Measurements from ENCODE around the gene KIAA1217. TPM values are rescaled to one million over a fixed set of nuclear protein-coding genes. Genes with fewer than 3 reads are reported as not detected.

The KIAA1217 gene
- total and polyA plus RNA-seq, 9 of the 15 experiments (the other 6 are each of a cell fraction or from before 2014, with no cell fraction given): 0.04 TPM; not detected in 8

DNA sequence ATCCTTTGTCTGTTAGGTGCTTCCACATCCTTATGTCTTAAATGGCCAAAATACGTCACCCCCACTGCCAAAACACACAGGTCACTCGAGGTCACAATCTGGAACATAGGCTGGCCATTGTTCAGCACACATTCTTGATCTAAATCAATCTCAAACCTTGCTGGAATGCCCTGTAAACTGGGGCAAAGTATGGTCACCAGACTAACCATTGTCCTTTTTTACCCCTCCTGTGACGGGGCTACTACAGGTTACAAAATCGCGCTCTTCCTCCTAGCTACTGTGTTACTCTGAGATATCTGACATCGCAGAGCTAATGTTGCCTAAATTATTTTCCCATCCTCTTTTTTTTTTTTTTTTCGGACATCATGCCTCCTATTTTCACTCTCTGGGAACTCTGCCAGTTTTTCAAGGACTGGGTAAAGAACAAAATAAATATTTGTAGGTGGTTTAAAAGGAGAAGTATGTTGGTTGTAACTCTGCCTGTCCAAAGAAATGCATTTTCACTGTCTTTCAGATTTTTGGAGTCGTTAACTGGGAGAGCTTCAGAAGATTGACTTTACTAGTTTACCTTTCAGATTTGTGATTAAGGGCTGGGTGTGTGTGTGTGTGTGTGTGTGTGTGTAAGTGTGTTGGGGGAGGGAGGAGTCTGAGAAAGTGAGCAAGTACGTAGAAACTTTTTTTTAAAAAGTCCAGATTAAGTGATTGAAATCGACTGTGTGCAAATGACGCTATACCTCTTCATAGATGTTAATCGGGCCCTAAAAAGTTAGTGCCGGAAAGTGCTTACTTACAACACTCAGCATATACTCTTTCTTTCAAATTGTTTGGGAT lies 942 bp upstream of the KIAA1217 start (continued):
- no peak for TF ChIP-seq SAP30 (IDR thresholded peaks at IDR 0.05; ENCODE audit: borderline replicate concordance, insufficient read depth, low read depth, low read length, poor library complexity, severe bottlenecking)
- no peak for TF ChIP-seq NBN (IDR thresholded peaks at IDR 0.05; ENCODE audit: low read depth)
- TF ChIP-seq, protein P1, sequence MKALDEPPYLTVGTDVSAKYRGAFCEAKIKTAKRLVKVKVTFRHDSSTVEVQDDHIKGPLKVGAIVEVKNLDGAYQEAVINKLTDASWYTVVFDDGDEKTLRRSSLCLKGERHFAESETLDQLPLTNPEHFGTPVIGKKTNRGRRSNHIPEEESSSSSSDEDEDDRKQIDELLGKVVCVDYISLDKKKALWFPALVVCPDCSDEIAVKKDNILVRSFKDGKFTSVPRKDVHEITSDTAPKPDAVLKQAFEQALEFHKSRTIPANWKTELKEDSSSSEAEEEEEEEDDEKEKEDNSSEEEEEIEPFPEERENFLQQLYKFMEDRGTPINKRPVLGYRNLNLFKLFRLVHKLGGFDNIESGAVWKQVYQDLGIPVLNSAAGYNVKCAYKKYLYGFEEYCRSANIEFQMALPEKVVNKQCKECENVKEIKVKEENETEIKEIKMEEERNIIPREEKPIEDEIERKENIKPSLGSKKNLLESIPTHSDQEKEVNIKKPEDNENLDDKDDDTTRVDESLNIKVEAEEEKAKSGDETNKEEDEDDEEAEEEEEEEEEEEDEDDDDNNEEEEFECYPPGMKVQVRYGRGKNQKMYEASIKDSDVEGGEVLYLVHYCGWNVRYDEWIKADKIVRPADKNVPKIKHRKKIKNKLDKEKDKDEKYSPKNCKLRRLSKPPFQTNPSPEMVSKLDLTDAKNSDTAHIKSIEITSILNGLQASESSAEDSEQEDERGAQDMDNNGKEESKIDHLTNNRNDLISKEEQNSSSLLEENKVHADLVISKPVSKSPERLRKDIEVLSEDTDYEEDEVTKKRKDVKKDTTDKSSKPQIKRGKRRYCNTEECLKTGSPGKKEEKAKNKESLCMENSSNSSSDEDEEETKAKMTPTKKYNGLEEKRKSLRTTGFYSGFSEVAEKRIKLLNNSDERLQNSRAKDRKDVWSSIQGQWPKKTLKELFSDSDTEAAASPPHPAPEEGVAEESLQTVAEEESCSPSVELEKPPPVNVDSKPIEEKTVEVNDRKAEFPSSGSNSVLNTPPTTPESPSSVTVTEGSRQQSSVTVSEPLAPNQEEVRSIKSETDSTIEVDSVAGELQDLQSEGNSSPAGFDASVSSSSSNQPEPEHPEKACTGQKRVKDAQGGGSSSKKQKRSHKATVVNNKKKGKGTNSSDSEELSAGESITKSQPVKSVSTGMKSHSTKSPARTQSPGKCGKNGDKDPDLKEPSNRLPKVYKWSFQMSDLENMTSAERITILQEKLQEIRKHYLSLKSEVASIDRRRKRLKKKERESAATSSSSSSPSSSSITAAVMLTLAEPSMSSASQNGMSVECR (CRISPR knock-in tag; IDR thresholded peaks at IDR 0.05): no peak
- no peak for TF ChIP-seq CHD2 (IDR thresholded peaks at IDR 0.05; ENCODE audit: low read depth, low read length)
- no peak for TF ChIP-seq HCFC1 (IDR thresholded peaks at IDR 0.05; ENCODE audit: low read depth, low read length)
- no peak for TF ChIP-seq ZNF12 (CRISPR knock-in tag; IDR thresholded peaks at IDR 0.05)
